NT2/D1 (cell line): Measurements from ENCODE around the gene ATR.
"Not testable (repeated sequence)": the region's sequence is repeated elsewhere in the genome, so short reads cannot be mapped to it uniquely, and the experiment has no call there.

Source experiments
- DNase-seq: peaks from one replicate; pipeline ENCODE4 v3.0.0-alpha.2; 2011; ENCODE audit warnings: low read depth, low spot score
- H3K27me3 ChIP-seq: 2 replicates; pipeline ENCODE4 v1.6.0; 2011; ENCODE audit warnings: mild to moderate bottlenecking; ENCODE audit not compliant: insufficient read length, insufficient read depth
- H3K36me3 ChIP-seq: 2 replicates; pipeline ENCODE4 v1.6.1; 2011; ENCODE audit warnings: mild to moderate bottlenecking, low read length, mixed read lengths; ENCODE audit not compliant: insufficient read depth, insufficient read length
- H3K4me1 ChIP-seq: 2 replicates; pipeline ENCODE4 v1.5.1; 2011; ENCODE audit not compliant: insufficient read depth, insufficient read length
- H3K4me3 ChIP-seq: 2 replicates; pipeline ENCODE4 v1.5.1; 2011; ENCODE audit warnings: low read depth; ENCODE audit not compliant: insufficient read length
- H3K9ac ChIP-seq: 2 replicates; pipeline ENCODE4 v1.6.0; 2011; ENCODE audit warnings: low read depth; ENCODE audit not compliant: insufficient read length
- H3K9me3 ChIP-seq: 2 replicates; pipeline ENCODE4 v1.5.1; 2011; ENCODE audit warnings: mild to moderate bottlenecking, low read length; ENCODE audit not compliant: insufficient read depth
- SUZ12 ChIP-seq: IDR thresholded peaks from 2 replicates; pipeline ENCODE4 v1.6.1; 2011; ENCODE audit not compliant: insufficient read length, insufficient read depth; ENCODE audit errors: extremely low read depth
- YY1 ChIP-seq: IDR thresholded peaks from 2 replicates; pipeline ENCODE4 v1.6.1; 2011; ENCODE audit not compliant: insufficient read length, insufficient read depth
- ZNF274 ChIP-seq: IDR thresholded peaks from 2 replicates; pipeline ENCODE4 v1.6.1; 2011; ENCODE audit warnings: mild to moderate bottlenecking, low read depth, low read length

Gene ATR

GRCh38 chr3:142614059-142614626 is 35.6 kb upstream of the ATR start:
- peaks cover 1% of the 10 kb centered on the region; the same call in 1 of the 2 replicates for H3K9me3 ChIP-seq
- H3K27me3 ChIP-seq = no peaks in the 10 kb centered on the region
- H3K36me3 ChIP-seq = no peaks in the 10 kb centered on the region
- no peak overlapping the region for H3K9ac ChIP-seq
- DNase-seq = no peak
- H3K4me1 ChIP-seq = no peaks in the 10 kb centered on the region
- no peak overlapping the region for H3K4me3 ChIP-seq
- TF ChIP-seq SUZ12 (no peak), ZNF274 (no peak), YY1 (no peak)

GRCh38 chr3:142613491-142613890 is 35.0 kb upstream of the ATR start:
- DNase-seq = no peak
- H3K27me3 ChIP-seq = no peaks in the 10 kb centered on the region
- H3K4me3 ChIP-seq = no peak overlapping the region
- H3K4me1 ChIP-seq = no peaks in the 10 kb centered on the region
- TF ChIP-seq YY1 (no peak), ZNF274 (no peak), SUZ12 (no peak)
- H3K9ac ChIP-seq = no peak overlapping the region
- H3K9me3 ChIP-seq = peaks cover 7% of the 10 kb centered on the region; the same call in 1 of the 2 replicates
- H3K36me3 ChIP-seq = no peaks in the 10 kb centered on the region

- TF ChIP-seq YY1 (no peak), SUZ12 (no peak), ZNF274 (no peak)
These were observed 32.7 kb upstream of the ATR start for GRCh38 chr3:142611206-142611605.

GRCh38 chr3:142609136-142609535 is 30.6 kb upstream of the ATR start:
- no peaks in the 10 kb centered on the region for H3K27me3 ChIP-seq
- DNase-seq = no peak
- TF ChIP-seq ZNF274 (no peak), YY1 (no peak), SUZ12 (no peak)
- no peak overlapping the region for H3K4me3 ChIP-seq
- H3K4me1 ChIP-seq = no peaks in the 10 kb centered on the region
- no peaks in the 10 kb centered on the region for H3K36me3 ChIP-seq
- H3K9me3 ChIP-seq = peaks cover 7% of the 10 kb centered on the region; the same call in 1 of the 2 replicates
- H3K9ac ChIP-seq = no peak overlapping the region

More at GRCh38 chr3:142611206-142611605, 32.7 kb upstream of the ATR start:
- Histone ChIP-seq H3K4me3 (no peak overlapping the region), H3K36me3 (no peaks in the 10 kb centered on the region), H3K9me3 (peaks cover 7% of the 10 kb centered on the region; the same call in 1 of the 2 replicates), H3K4me1 (no peaks in the 10 kb centered on the region), H3K9ac (no peak overlapping the region), H3K27me3 (no peaks in the 10 kb centered on the region)
- DNase-seq = no peak

GRCh38 chr3:142608631-142609030 is 30.1 kb upstream of the ATR start:
- Histone ChIP-seq H3K4me3 (no peak overlapping the region), H3K9me3 (peaks cover 7% of the 10 kb centered on the region; the same call in 1 of the 2 replicates), H3K9ac (no peak overlapping the region), H3K27me3 (no peaks in the 10 kb centered on the region), H3K36me3 (no peaks in the 10 kb centered on the region), H3K4me1 (no peaks in the 10 kb centered on the region)
- TF ChIP-seq YY1 (no peak), SUZ12 (no peak), ZNF274 (no peak)
- no peak for DNase-seq

- H3K36me3 ChIP-seq = no peaks in the 10 kb centered on the region
- H3K9ac ChIP-seq = no peak overlapping the region
- H3K4me1 ChIP-seq = no peaks in the 10 kb centered on the region
- DNase-seq = no peak
- no peak for TF ChIP-seq ZNF274
- TF ChIP-seq SUZ12 = no peak
- no peak for TF ChIP-seq YY1
- no peaks in the 10 kb centered on the region for H3K27me3 ChIP-seq
- H3K4me3 ChIP-seq = no peak overlapping the region
- H3K9me3 ChIP-seq = peaks cover 7% of the 10 kb centered on the region; the same call in 1 of the 2 replicates
These were observed 26.4 kb upstream of the ATR start for GRCh38 chr3:142604940-142605339.

GRCh38 chr3:142603386-142603705 is 24.8 kb upstream of the ATR start:
- H3K4me1 ChIP-seq, H3K4me3 ChIP-seq, H3K27me3 ChIP-seq, H3K36me3 ChIP-seq, H3K9ac ChIP-seq, H3K9me3 ChIP-seq, DNase-seq: not testable (repeated sequence)
